Adrenal gland (tissue), 12 donors: ENCODE data around the gene ATP13A5. TPM values are rescaled to one million over a fixed set of nuclear protein-coding genes. Genes with fewer than 3 reads are reported as not detected.

Experiments
- DNase-seq, 7 donors: peaks; one replicate each; pipeline ENCODE4 v3.0.0-alpha.2; 2019 to 2020
- H3K27ac ChIP-seq, 5 donors: fragments of 200-600 bp; sonication (generic) in 4 of 5; 1 replicate in 3 of 5; 2 replicates in 2 of 5; pipeline versions ENCODE4 v1.5.1 to v1.8.0; 2016 to 2020; ENCODE audit warnings: mild to moderate bottlenecking in 1 of 5
- H3K27me3 ChIP-seq: fragments of 200-600 bp; 2 replicates; pipeline ENCODE4 v1.8.0; 2021
- H3K36me3 ChIP-seq, 2 donors: fragments of 200-600 bp; replicated peaks in 1 of 2; 1 replicate in 1 of 2; 2 replicates in 1 of 2; pipeline versions ENCODE4 v1.5.1 to v1.8.0; 2018 to 2022
- H3K4me1 ChIP-seq, 2 donors: fragments of 200-600 bp; replicated peaks in 1 of 2; 1 replicate in 1 of 2; 2 replicates in 1 of 2; pipeline versions ENCODE4 v1.5.1 to v1.8.0; 2018 to 2021
- H3K4me3 ChIP-seq, 4 donors: fragments of 200-600 bp; sonication (generic) in 3 of 4; one replicate each; pipeline ENCODE4 v1.5.1; 2016 to 2018
- H3K9me3 ChIP-seq, 3 donors: fragments of 200-600 bp; sonication (generic) in 1 of 3; replicated peaks in 1 of 3; 1 replicate in 2 of 3; 2 replicates in 1 of 3; pipeline versions ENCODE4 v1.5.1 to v1.8.0; 2016 to 2021
- POLR2A ChIP-seq, 2 donors: fragments of 450-650 bp; IDR thresholded peaks; one replicate each; pipeline ENCODE4 v1.6.1; 2017; ENCODE audit warnings: antibody characterized with exemption in 2 of 2, mild to moderate bottlenecking in 2 of 2, moderate library complexity in 1 of 2
- whole genome bisulfite sequencing, 4 donors: extraction: QIAGEN DNeasy Blood & Tissue Kit in 2 of 4; methylation state at CpG; one replicate each; pipeline versions ENCODE4 v1.1.5 to v1.1.7; 2013 to 2017; 5-methylcytosine and 5-hydroxymethylcytosine counted together
- intact Hi-C, 2 donors: fragments of 100-400 bp; cut with DNase I; formaldehyde crosslinking; loops; one replicate each; pipeline versions ENCODE4 v1.14.1 to v1.15.0; 2022 to 2023
- polyA plus RNA-seq, 3 donors: library from polyadenylated mRNA; stranded (reverse); fragments of 200-250 nt in 2 of 3; fragments of 350-450 nt in 1 of 3; fragmentation: Illumina TruSeq in 1 of 3; extraction: RNeasy Lipid Tissue Mini Kit (QIAGEN cat#74804) in 1 of 3; gene quantifications; one replicate each; pipeline ENCODE4 v1.2.3, GENCODE V29; 2013 to 2014
- total RNA-seq, 9 donors: library from RNA; depleted of rRNA in 4 of 9; stranded (reverse); fragments of >200 nt in 4 of 9; fragments of 120-200 nt in 1 of 9; fragmentation: NEBNext Ultra II Directional in 1 of 9; extraction: Animal tissue kit (Norgen Biotek cat#: 25700) in 1 of 9; gene quantifications; one replicate each; pipeline versions ENCODE4 v1.1.0 to v1.2.4, GENCODE V29; 2013 to 2023
- TF ChIP-seq, protein P1 (sequence below), 6 experiments: fragments of 450-650 bp in 4 of 6; fragments of 200-600 bp in 2 of 6; sonication (generic) in 1 of 6; IDR thresholded peaks; 1 replicate in 5 of 6; 2 replicates in 1 of 6; pipeline versions ENCODE4 v1.5.1 to v1.8.0; 2016 to 2021; ENCODE audit warnings: antibody characterized with exemption in 6 of 6, mild to moderate bottlenecking in 2 of 6, moderate library complexity in 1 of 6
- donor health status: healthy with polysubstance abuse.
- donor health status: Bipolar disorder and iron deficiency.
- donor health status: DM: yes; HTN: yes; CAD: no.
- donor health status: DM: no; HTN: no; CAD: no.
- donor health status: DM: no; HTN: no; CAD: no.
- donor health status: DM: yes; HTN: yes; CAD: no.

The ATP13A5 gene
- total and polyA plus RNA-seq, 12 donors, result 1.1 TPM; not detected in 11

DNA sequence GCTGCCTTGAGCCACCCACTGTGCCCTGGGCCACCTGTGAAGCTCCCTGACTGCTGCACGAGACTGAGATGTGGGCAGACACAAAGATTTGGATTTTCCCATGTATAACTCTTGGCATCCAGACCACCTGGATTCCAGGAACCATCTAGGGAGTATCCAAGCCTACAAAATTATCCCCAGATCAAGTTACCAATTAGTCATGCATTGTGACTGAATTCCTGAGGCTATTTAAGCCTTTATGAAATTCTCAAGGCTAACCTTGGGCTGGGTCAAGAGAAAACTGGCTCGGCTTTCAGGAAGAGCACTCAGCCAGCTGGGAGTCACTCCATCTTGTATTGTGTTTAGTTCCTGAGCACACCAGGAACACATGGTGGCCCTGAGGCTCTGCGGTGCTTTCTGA lies 13.3 kb upstream of the ATP13A5 start:
- 42 to 67% (median 54%) methylated on average over 3 of the region's 3 CpGs for WGBS, 4 donors
- Histone ChIP-seq H3K36me3 (no peaks in the 10 kb centered on the region), H3K4me1 (no peaks in the 10 kb centered on the region), H3K27ac (peak overlapping the region in 1 of 5 donors; percentile 49), H3K27me3 (no peaks in the 10 kb centered on the region), H3K9me3 (no peaks in the 10 kb centered on the region), H3K4me3 (no peak overlapping the region)
- TF ChIP-seq, protein P1, sequence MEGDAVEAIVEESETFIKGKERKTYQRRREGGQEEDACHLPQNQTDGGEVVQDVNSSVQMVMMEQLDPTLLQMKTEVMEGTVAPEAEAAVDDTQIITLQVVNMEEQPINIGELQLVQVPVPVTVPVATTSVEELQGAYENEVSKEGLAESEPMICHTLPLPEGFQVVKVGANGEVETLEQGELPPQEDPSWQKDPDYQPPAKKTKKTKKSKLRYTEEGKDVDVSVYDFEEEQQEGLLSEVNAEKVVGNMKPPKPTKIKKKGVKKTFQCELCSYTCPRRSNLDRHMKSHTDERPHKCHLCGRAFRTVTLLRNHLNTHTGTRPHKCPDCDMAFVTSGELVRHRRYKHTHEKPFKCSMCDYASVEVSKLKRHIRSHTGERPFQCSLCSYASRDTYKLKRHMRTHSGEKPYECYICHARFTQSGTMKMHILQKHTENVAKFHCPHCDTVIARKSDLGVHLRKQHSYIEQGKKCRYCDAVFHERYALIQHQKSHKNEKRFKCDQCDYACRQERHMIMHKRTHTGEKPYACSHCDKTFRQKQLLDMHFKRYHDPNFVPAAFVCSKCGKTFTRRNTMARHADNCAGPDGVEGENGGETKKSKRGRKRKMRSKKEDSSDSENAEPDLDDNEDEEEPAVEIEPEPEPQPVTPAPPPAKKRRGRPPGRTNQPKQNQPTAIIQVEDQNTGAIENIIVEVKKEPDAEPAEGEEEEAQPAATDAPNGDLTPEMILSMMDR (IDR thresholded peaks at IDR 0.05), result no peak
- no peak for TF ChIP-seq POLR2A (IDR thresholded peaks at IDR 0.05)
- intact Hi-C loops, result no loop called here
- DNase-seq, result peak; percentile 27 to 60 (median 50)

DNA sequence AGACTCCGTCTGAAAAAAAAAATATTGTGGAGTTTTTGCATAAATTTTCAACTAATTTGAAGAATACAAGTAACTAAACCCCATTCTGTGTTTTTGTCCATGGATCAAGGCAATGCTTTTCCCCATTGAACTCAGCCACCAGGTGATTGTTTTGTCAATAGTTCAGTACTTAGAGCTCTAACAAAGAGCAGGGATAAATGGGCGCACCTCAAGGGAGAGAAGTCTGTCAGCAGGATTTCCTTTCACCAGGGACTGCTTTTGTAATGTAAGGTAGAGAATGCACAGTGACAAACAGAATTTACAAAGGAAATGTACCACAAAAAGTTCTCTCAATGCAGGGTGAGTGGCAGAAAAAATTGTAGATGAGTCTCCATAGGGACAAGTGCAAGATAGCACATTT lies 10.8 kb upstream of the ATP13A5 start:
- TF ChIP-seq, protein P1 (IDR thresholded peaks at IDR 0.05), result no peak
- no peak for TF ChIP-seq POLR2A (IDR thresholded peaks at IDR 0.05)
- 78 to 85% (median 84%) methylated on average over 2 of the region's 2 CpGs for WGBS, 4 donors
- DNase-seq, result no peak
- intact Hi-C loops, result no loop called here
- H3K27ac ChIP-seq, result no peak overlapping the region
- H3K27me3 ChIP-seq, result no peaks in the 10 kb centered on the region
- H3K9me3 ChIP-seq, result no peaks in the 10 kb centered on the region
- H3K4me1 ChIP-seq, result no peaks in the 10 kb centered on the region
- no peaks in the 10 kb centered on the region for H3K36me3 ChIP-seq
- H3K4me3 ChIP-seq, result no peak overlapping the region

DNA sequence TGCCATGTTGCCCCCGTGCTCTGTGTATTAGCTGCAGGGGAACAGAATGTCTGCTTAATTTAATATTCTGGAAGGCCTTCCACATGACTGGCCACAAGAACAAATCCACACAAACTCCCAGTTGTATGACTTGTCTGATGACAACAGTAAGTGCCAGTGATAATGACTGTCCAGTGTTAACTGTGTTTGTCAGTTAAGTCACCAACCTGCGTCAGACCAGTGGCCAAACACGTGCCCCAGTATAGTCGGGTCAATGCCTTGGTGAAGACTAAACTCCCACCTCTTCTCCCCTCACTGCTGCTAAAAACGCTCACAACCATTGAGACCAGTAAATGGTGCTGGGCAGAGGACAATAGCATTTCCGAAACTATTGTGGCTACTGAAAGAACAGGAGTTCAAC lies 9.8 kb upstream of the ATP13A5 start:
- DNase-seq, result no peak

DNA sequence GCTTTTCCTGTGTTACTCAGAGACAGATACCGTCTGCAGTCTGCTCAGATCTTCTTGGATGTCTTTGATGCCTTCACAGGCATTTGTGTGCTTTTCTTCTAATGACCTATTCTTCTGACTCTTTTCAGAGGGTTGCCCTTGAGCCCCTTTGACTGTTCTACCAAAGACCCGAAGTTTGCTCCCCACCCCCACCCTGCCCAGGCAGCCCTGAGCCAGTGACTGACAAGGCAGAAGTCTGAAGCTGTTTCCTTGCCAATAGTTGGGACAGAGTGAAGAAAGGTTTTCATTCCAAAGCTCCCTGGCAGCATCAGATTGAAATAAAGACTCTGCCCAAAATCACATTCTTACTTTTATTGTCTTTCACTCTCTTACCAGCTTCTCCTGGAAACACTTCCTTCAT lies 9.0 kb upstream of the ATP13A5 start:
- H3K4me3 ChIP-seq, result no peak overlapping the region
- TF ChIP-seq POLR2A (IDR thresholded peaks at IDR 0.05), result no peak
- TF ChIP-seq, protein P1 (IDR thresholded peaks at IDR 0.05), result no peak
- no peak overlapping the region for H3K27ac ChIP-seq
- no peaks in the 10 kb centered on the region for H3K27me3 ChIP-seq
- no peak for DNase-seq
- no peaks in the 10 kb centered on the region for H3K36me3 ChIP-seq
- intact Hi-C loops, result no loop called here
- 50 to 56% (median 52%) methylated on average over 2 of the region's 2 CpGs for WGBS, 4 donors
- H3K4me1 ChIP-seq, result no peaks in the 10 kb centered on the region
- H3K9me3 ChIP-seq, result no peaks in the 10 kb centered on the region

More for the DNA sequence above, 9.8 kb upstream of the ATP13A5 start:
- Histone ChIP-seq H3K36me3 (no peaks in the 10 kb centered on the region), H3K27ac (no peak overlapping the region), H3K4me1 (no peaks in the 10 kb centered on the region), H3K9me3 (no peaks in the 10 kb centered on the region), H3K27me3 (no peaks in the 10 kb centered on the region), H3K4me3 (no peak overlapping the region)
- TF ChIP-seq, protein P1 (IDR thresholded peaks at IDR 0.05), result no peak
- TF ChIP-seq POLR2A (IDR thresholded peaks at IDR 0.05), result no peak
- 83 to 91% (median 87%) methylated on average over 6 of the region's 6 CpGs for WGBS, 4 donors
- intact Hi-C loops, result no loop called here
